Sigmoid colon (tissue), 4 donors: ENCODE data around the gene LYPD4.

Experiments used
- CTCF ChIP-seq, 4 experiments: fragments of 450-650 bp in 3 of 4; fragments of 200-600 bp in 1 of 4; IDR thresholded peaks; one replicate each; pipeline ENCODE4 v1.5.1; 2016 to 2019; ENCODE audit warnings: antibody characterized with exemption in 4 of 4, mild to moderate bottlenecking in 3 of 4, moderate library complexity in 2 of 4
- EP300 ChIP-seq, 4 donors: sonication (generic); formaldehyde crosslinking; IDR thresholded peaks; one replicate each; pipeline ENCODE4 v1.6.1; 2017; ENCODE audit warnings: antibody characterized with exemption in 4 of 4
- POLR2A ChIP-seq, 2 donors: fragments of 450-650 bp; IDR thresholded peaks; one replicate each; pipeline ENCODE4 v1.6.1; 2016; ENCODE audit warnings: antibody characterized with exemption in 2 of 2, mild to moderate bottlenecking in 2 of 2, moderate library complexity in 2 of 2

DNA sequence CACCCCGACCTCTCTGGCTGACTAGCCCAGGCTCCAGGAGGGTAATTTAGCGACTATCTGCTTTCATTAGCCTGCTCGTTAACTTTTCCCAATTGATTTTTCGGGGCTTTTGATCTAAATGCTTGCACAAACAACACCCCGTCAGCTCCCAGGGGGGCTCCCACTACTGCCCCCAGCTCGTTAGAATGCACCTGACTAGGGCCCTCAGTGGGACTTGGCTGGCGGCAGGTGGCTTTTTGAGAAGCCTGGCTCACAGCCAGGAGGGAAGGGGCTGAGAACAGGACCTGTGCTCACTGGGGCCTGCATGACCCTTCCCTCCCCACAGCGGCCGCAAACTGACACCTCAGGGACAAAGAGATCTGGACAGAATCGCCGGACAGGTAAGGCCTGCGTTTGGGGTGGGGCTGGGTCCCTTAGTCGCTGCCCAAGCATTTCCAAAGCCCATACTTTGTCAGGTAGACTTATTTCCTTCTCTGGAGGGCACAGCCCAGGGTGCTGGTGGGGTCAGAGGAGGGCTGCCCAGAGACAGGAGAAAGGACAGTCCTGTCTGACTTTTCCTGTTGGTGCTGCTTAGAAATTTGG, 25.0 kb upstream of the LYPD4 start:
- TF ChIP-seq CTCF (IDR thresholded peaks at IDR 0.05) (no peak), EP300 (IDR thresholded peaks at IDR 0.05) (no peak), POLR2A (IDR thresholded peaks at IDR 0.05) (no peak)
